ENCODE data around the gene SEC11C. TPM values are rescaled to one million over a fixed set of nuclear protein-coding genes. Genes with fewer than 3 reads are reported as not detected.

SEC11C gene
- total RNA-seq, 1 experiment from 2014 or later, result 57.1 TPM

- Histone ChIP-seq H3K27me3 (peaks cover 8% of the 10 kb centered on the region; the same call in 1 of the 2 replicates), H3K9me3 (no peaks in the 10 kb centered on the region)
- no peak for DNase-seq
These were observed 43.0 kb downstream of the SEC11C start for GRCh38 chr18:59182673-59183072.

GRCh38 chr18:59189008-59189407 lies 49.3 kb downstream of the SEC11C start:
- Histone ChIP-seq H3K4me3 (no peak overlapping the region), H3K9me3 (no peaks in the 10 kb centered on the region), H3K36me3 (no peaks in the 10 kb centered on the region)

More at GRCh38 chr18:59182673-59183072, 43.0 kb downstream of the SEC11C start:
- no peaks in the 10 kb centered on the region for H3K36me3 ChIP-seq
- no peak overlapping the region for H3K4me3 ChIP-seq

GRCh38 chr18:59189746-59190145 lies 50.1 kb downstream of the SEC11C start:
- DNase-seq, result no peak

More at GRCh38 chr18:59189008-59189407, 49.3 kb downstream of the SEC11C start:
- DNase-seq, result no peak
- H3K27me3 ChIP-seq, result peaks cover 8% of the 10 kb centered on the region; the same call in 1 of the 2 replicates

GRCh38 chr18:59196161-59196725 lies 56.6 kb downstream of the SEC11C start:
- Histone ChIP-seq H3K4me3 (no peak overlapping the region), H3K27me3 (no peaks in the 10 kb centered on the region; the same call in 1 of the 2 replicates), H3K36me3 (no peaks in the 10 kb centered on the region), H3K9me3 (no peaks in the 10 kb centered on the region)
- DNase-seq, result no peak

More at GRCh38 chr18:59189746-59190145, 50.1 kb downstream of the SEC11C start:
- no peaks in the 10 kb centered on the region for H3K9me3 ChIP-seq
- peaks cover 8% of the 10 kb centered on the region; the same call in 1 of the 2 replicates for H3K27me3 ChIP-seq
- no peak overlapping the region for H3K4me3 ChIP-seq
- H3K36me3 ChIP-seq, result no peaks in the 10 kb centered on the region

- Histone ChIP-seq H3K36me3 (no peaks in the 10 kb centered on the region), H3K27me3 (no peaks in the 10 kb centered on the region), H3K9me3 (no peaks in the 10 kb centered on the region), H3K4me3 (no peak overlapping the region)
- DNase-seq, result no peak
These were observed 58.0 kb downstream of the SEC11C start for GRCh38 chr18:59197636-59198035.

- H3K36me3 ChIP-seq, result no peaks in the 10 kb centered on the region
- H3K9me3 ChIP-seq, result no peaks in the 10 kb centered on the region
- DNase-seq, result no peak
- no peak overlapping the region for H3K4me3 ChIP-seq
- no peaks in the 10 kb centered on the region for H3K27me3 ChIP-seq
These were observed 58.5 kb downstream of the SEC11C start for GRCh38 chr18:59198215-59198614.

- Histone ChIP-seq H3K36me3 (no peaks in the 10 kb centered on the region), H3K4me3 (no peak overlapping the region), H3K27me3 (no peaks in the 10 kb centered on the region; the same call in 1 of the 2 replicates), H3K9me3 (no peaks in the 10 kb centered on the region)
- no peak for DNase-seq
These were observed 61.1 kb downstream of the SEC11C start for GRCh38 chr18:59200787-59201186.

- no peak for DNase-seq
- no peaks in the 10 kb centered on the region; the same call in 1 of the 2 replicates for H3K27me3 ChIP-seq
These were observed 62.7 kb downstream of the SEC11C start for GRCh38 chr18:59202258-59202820.

GRCh38 chr18:59207506-59207905 lies 67.8 kb downstream of the SEC11C start:
- H3K4me3 ChIP-seq, result no peak overlapping the region
- no peaks in the 10 kb centered on the region; the same call in 1 of the 2 replicates for H3K27me3 ChIP-seq
- no peak for DNase-seq
- H3K9me3 ChIP-seq, result no peaks in the 10 kb centered on the region
- H3K36me3 ChIP-seq, result no peaks in the 10 kb centered on the region

More at GRCh38 chr18:59202258-59202820, 62.7 kb downstream of the SEC11C start:
- H3K36me3 ChIP-seq, result no peaks in the 10 kb centered on the region
- H3K4me3 ChIP-seq, result no peak overlapping the region
- H3K9me3 ChIP-seq, result no peaks in the 10 kb centered on the region

Other genes with a start within 250 kb of the SEC11C start
- gene GRP, start 80.3 kb downstream of the SEC11C start, total RNA-seq (2014; rRNA removed; shearing (Covaris generic); ENCODE audit: low replicate concordance), result not detected in 2 replicates
- not detected in 2 replicates for gene RAX, start 133.6 kb downstream of the SEC11C start, total RNA-seq (2014; rRNA removed; shearing (Covaris generic); ENCODE audit: low replicate concordance)
- gene CPLX4, start 178.8 kb downstream of the SEC11C start, total RNA-seq (2014; rRNA removed; shearing (Covaris generic); ENCODE audit: low replicate concordance), result not detected in 2 replicates
- gene LMAN1, start 219.4 kb downstream of the SEC11C start, total RNA-seq (2014; rRNA removed; shearing (Covaris generic); ENCODE audit: low replicate concordance), result 79.1 and 127 TPM in 2 replicates

Measured in MG63 (cell line).